A549 (cell line): ENCODE results near the gene GPX3. TPM values are rescaled to one million over a fixed set of nuclear protein-coding genes. Genes with fewer than 3 reads are reported as not detected.

Source experiments
- ATAC-seq, 2 experiments: fragments of 200-7000 bp in 1 of 2; fragments of >200 bp in 1 of 2; cut with Nextera tagmentation in 1 of 2; cut with Tn5 transposase in 1 of 2; 3 replicates each; pipeline versions ENCODE4 v1.8.0 to v1.9.1; 2018 to 2020; ENCODE audit warnings: mild to moderate bottlenecking in 1 of 2, moderate library complexity in 1 of 2
- CTCF ChIA-PET: fragments of 300-600 bp; sonication (Branson Sonifier 250); formaldehyde crosslinking; extraction: SDS; loops from one replicate; lab custom pipeline; 2021; ENCODE audit warnings: antibody characterized with exemption, inconsistent platforms; lab: Yijun Ruan, JAX
- POLR2A ChIA-PET: fragments of 350-600 bp; formaldehyde crosslinking; extraction: SDS; loops from one replicate; lab custom pipeline; 2021; ENCODE audit warnings: antibody characterized with exemption, inconsistent platforms; lab: Yijun Ruan, JAX
- DNase-seq, 2 experiments: peaks; one replicate each; pipeline versions ENCODE4 v3.0.0 to v3.0.0-alpha.2; 2011 to 2016; ENCODE audit warnings: low read depth in 1 of 2, low spot score in 1 of 2
- FAIRE-seq: peaks from 2 replicates; lab custom pipeline; 2011; peaks lifted over from hg19 to GRCh38; lab: Jason Lieb, UNC
- H3K27ac ChIP-seq, 2 experiments: fragments of >200 bp; sonication (Bioruptor Twin); formaldehyde crosslinking; 3 replicates each; pipeline ENCODE4 v1.5.1; 2016 to 2017
- H3K4me1 ChIP-seq: fragments of >200 bp; sonication (Bioruptor Twin); formaldehyde crosslinking; 3 replicates; pipeline ENCODE4 v1.6.1; 2016
- H3K4me2 ChIP-seq: fragments of >200 bp; sonication (Bioruptor Twin); formaldehyde crosslinking; 3 replicates; pipeline ENCODE4 v1.6.1; 2016
- H3K4me3 ChIP-seq: fragments of >200 bp; sonication (Bioruptor Twin); formaldehyde crosslinking; 3 replicates; pipeline ENCODE4 v1.5.1; 2016
- H3K9me3 ChIP-seq: fragments of >200 bp; sonication (Bioruptor Twin); formaldehyde crosslinking; 3 replicates; pipeline ENCODE4 v1.6.1; 2016
- BHLHE40 ChIP-seq: IDR thresholded peaks from 2 replicates; pipeline ENCODE4 v1.6.1; 2012; ENCODE audit warnings: low read depth, low read length, inconsistent platforms
- CHD2 ChIP-seq: fragments of 150-350 bp; IDR thresholded peaks from 2 replicates; pipeline ENCODE4 v1.6.1; 2014; ENCODE audit warnings: low read length; ENCODE audit not compliant: partially characterized antibody
- EHF ChIP-seq: fragments of 250-450 bp; sonication (Bioruptor Pico); IDR thresholded peaks from 2 replicates; pipeline ENCODE4 v1.5.0; 2020; ENCODE audit warnings: mild to moderate bottlenecking
- EP300 ChIP-seq, 2 experiments: fragments of >200 bp; sonication (Bioruptor Twin); formaldehyde crosslinking; IDR thresholded peaks; 2 replicates in 1 of 2; 3 replicates in 1 of 2; pipeline ENCODE4 v1.6.1; 2016 to 2017
- FOSL2 ChIP-seq, 2 experiments: fragments of 450-650 bp in 1 of 2; fragments of >200 bp in 1 of 2; sonication (Bioruptor Twin) in 1 of 2; formaldehyde crosslinking; IDR thresholded peaks; 2 replicates each; pipeline versions ENCODE4 v1.5.0 to v1.6.1; 2016 to 2020; ENCODE audit warnings: mild to moderate bottlenecking in 1 of 2, moderate library complexity in 1 of 2
- HEYL ChIP-seq: fragments of 250-450 bp; sonication (Bioruptor Pico); IDR thresholded peaks from 2 replicates; pipeline ENCODE4 v1.8.0; 2021; ENCODE audit warnings: mild to moderate bottlenecking, moderate library complexity
- HOXA7 ChIP-seq: fragments of 250-450 bp; sonication (Bioruptor Pico); IDR thresholded peaks from 2 replicates; pipeline ENCODE4 v1.5.0; 2020; ENCODE audit warnings: mild to moderate bottlenecking, moderate library complexity
- HOXB5 ChIP-seq: fragments of 250-450 bp; sonication (Bioruptor Pico); IDR thresholded peaks from 2 replicates; pipeline ENCODE4 v1.5.0; 2020; ENCODE audit warnings: mild to moderate bottlenecking, moderate library complexity
- JUN ChIP-seq, 2 experiments: fragments of >200 bp; sonication (Bioruptor Twin); formaldehyde crosslinking; IDR thresholded peaks; 2 replicates in 1 of 2; 3 replicates in 1 of 2; pipeline ENCODE4 v1.6.1; 2016 to 2017
- JUNB ChIP-seq: fragments of >200 bp; sonication (Bioruptor Twin); formaldehyde crosslinking; IDR thresholded peaks from 2 replicates; pipeline ENCODE4 v1.6.1; 2016
- MYC ChIP-seq: IDR thresholded peaks from 2 replicates; pipeline ENCODE4 v1.6.1; 2012; ENCODE audit warnings: mild to moderate bottlenecking, inconsistent platforms, low read length, improper control_type of control experiment, borderline replicate concordance
- NPAS2 ChIP-seq: fragments of 250-450 bp; sonication (Bioruptor Pico); IDR thresholded peaks from 2 replicates; pipeline ENCODE4 v1.8.0; 2022; ENCODE audit warnings: mild to moderate bottlenecking, moderate library complexity, borderline replicate concordance
- NR3C1 ChIP-seq: fragments of >200 bp; sonication (Bioruptor Twin); formaldehyde crosslinking; IDR thresholded peaks from 3 replicates; pipeline ENCODE4 v1.6.1; 2017
- RAD21 ChIP-seq, 2 experiments: fragments of >200 bp in 1 of 2; sonication (Bioruptor Twin) in 1 of 2; formaldehyde crosslinking in 1 of 2; IDR thresholded peaks in 1 of 2; conservative IDR thresholded peaks in 1 of 2; 2 replicates in 1 of 2; 3 replicates in 1 of 2; pipeline ENCODE4 v1.6.1; 2012 to 2018; ENCODE audit warnings: inconsistent platforms in 1 of 2
- RARB ChIP-seq: fragments of 250-450 bp; sonication (Bioruptor Pico); IDR thresholded peaks from 2 replicates; pipeline ENCODE4 v1.8.0; 2021; ENCODE audit warnings: mild to moderate bottlenecking, moderate library complexity
- RFX5 ChIP-seq: fragments of 450-650 bp; IDR thresholded peaks from 2 replicates; pipeline ENCODE4 v1.7.1; 2014; ENCODE audit warnings: antibody characterized with exemption, mild to moderate bottlenecking, moderate library complexity
- RNF2 ChIP-seq: fragments of 200-600 bp; sonication (generic); IDR thresholded peaks from 2 replicates; pipeline ENCODE4 v1.6.1; 2016; ENCODE audit warnings: low read depth, mild to moderate bottlenecking, antibody characterized with exemption, moderate library complexity, borderline replicate concordance
- TP53 ChIP-seq: fragments of 250-450 bp; sonication (Bioruptor Pico); IDR thresholded peaks from 2 replicates; pipeline ENCODE4 v1.5.0; 2021; ENCODE audit warnings: mild to moderate bottlenecking, moderate library complexity
- ZFP36 ChIP-seq: fragments of 450-650 bp; IDR thresholded peaks from 2 replicates; pipeline ENCODE4 v1.6.1; 2014; ENCODE audit warnings: borderline replicate concordance; ENCODE audit not compliant: partially characterized antibody
- WGBS: methylation state at CpG from one replicate; pipeline ENCODE4 v1.1.6; 2017; ENCODE audit errors: missing lambda C conversion rate; 5-methylcytosine and 5-hydroxymethylcytosine counted together
- polyA plus RNA-seq, 4 experiments: library from polyadenylated mRNA; depleted of rRNA in 3 of 4; stranded (reverse); fragments of >200 nt; fragmentation: RNase III in 1 of 4; extraction: RNeasy Plus Mini Kit Qiagen cat#74134 plus additional on column Dnase treatment in 1 of 4; gene quantifications; 2 replicates in 3 of 4; 3 replicates in 1 of 4; pipeline ENCODE4 v1.2.3, GENCODE V29; 2011 to 2017
- TF ChIP-seq, protein P1 (sequence below): fragments of >200 bp; sonication (Bioruptor Twin); formaldehyde crosslinking; IDR thresholded peaks from 3 replicates; pipeline ENCODE4 v1.6.1; 2016
- TF ChIP-seq, protein P2 (sequence below): IDR thresholded peaks from 2 replicates; pipeline ENCODE4 v1.6.1; 2012; ENCODE audit warnings: low read depth, borderline replicate concordance
- TF ChIP-seq, protein P3 (sequence below): IDR thresholded peaks from 2 replicates; pipeline ENCODE4 v1.6.1; 2012
- TF ChIP-seq, protein P4 (sequence below): fragments of 250-450 bp; sonication (Bioruptor Pico); IDR thresholded peaks from 2 replicates; pipeline ENCODE4 v1.5.0; 2021; ENCODE audit warnings: mild to moderate bottlenecking, moderate library complexity, borderline replicate concordance
- TF ChIP-seq, protein P5 (sequence below): fragments of 250-450 bp; sonication (Bioruptor Pico); IDR thresholded peaks from 2 replicates; pipeline ENCODE4 v1.5.0; 2020; ENCODE audit warnings: low read depth, mild to moderate bottlenecking, moderate library complexity

The GPX3 gene
- polyA plus RNA-seq, 2 of the 4 experiments (the other 2 are of a cell fraction): 16.2 to 26.4 TPM

DNA sequence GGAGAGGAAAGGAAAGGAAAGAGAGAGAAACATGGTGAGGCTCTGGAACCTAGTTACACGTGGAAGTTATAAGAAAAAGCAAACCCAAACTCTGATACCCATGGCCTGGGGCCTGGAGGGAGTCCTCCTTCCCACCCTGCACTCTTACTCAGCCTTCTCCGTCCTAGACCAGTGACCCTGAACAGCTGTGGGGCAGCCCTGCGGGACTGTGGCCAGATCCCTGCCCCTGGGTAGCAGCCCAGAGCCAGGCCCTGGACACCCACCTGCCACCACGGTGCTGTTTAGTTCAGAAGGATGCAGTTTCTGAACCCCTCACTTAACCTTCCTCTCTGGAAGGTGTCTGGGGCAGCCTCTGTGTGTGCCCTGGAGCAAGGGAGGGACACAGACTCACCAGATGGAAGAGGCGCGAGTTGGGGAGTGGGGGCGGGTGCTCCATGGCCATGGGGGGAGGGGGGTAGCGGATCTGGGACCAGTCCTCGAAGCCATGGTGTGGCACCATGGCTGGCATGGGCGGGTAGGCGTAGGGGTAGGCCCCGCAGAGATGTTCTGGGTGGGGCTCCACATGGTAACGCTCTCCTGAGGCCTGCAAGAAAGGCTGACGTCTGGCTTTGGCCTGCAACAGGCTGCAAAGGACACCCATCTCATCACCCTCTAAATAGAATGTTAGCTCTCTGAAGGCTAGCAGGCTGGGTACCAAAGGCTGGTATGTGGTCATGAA lies 13.0 kb downstream of the GPX3 start:
- FAIRE-seq: no peak
- DNase-seq: no peak
- Histone ChIP-seq H3K4me3 (no peak overlapping the region), H3K9me3 (no peaks in the 10 kb centered on the region), H3K27ac (no peak overlapping the region), H3K4me2 (no peak overlapping the region), H3K4me1 (peaks cover 13% of the 10 kb centered on the region)
- WGBS: 95% methylated on average over 10 of the region's 14 CpGs
- CTCF ChIA-PET: interaction anchor here (3.2 to 15.1 kb wide), 2 partner anchors 18 to 82 kb away, joined by 17 to 151 read pairs; no protein-coding TSS in a partner anchor
- TF ChIP-seq, protein P1, sequence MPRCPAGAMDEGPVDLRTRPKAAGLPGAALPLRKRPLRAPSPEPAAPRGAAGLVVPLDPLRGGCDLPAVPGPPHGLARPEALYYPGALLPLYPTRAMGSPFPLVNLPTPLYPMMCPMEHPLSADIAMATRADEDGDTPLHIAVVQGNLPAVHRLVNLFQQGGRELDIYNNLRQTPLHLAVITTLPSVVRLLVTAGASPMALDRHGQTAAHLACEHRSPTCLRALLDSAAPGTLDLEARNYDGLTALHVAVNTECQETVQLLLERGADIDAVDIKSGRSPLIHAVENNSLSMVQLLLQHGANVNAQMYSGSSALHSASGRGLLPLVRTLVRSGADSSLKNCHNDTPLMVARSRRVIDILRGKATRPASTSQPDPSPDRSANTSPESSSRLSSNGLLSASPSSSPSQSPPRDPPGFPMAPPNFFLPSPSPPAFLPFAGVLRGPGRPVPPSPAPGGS: no peak
- TF ChIP-seq HEYL (no peak), FOSL2 (IDR thresholded peaks at IDR 0.05) (no peak), FOSL2 (CRISPR knock-in tag; IDR thresholded peaks at IDR 0.05) (no peak), JUNB (no peak), MYC (no peak), RAD21 (conservative IDR thresholded peaks at IDR 0.05 in 1 of 2, IDR thresholded peaks at IDR 0.05 in 1 of 2) (no peak), NR3C1 (no peak), EP300 (IDR thresholded peaks at IDR 0.05) (no peak), EHF (CRISPR knock-in tag) (no peak), RNF2 (no peak), HOXA7 (CRISPR knock-in tag) (no peak)
- TF ChIP-seq, protein P2, sequence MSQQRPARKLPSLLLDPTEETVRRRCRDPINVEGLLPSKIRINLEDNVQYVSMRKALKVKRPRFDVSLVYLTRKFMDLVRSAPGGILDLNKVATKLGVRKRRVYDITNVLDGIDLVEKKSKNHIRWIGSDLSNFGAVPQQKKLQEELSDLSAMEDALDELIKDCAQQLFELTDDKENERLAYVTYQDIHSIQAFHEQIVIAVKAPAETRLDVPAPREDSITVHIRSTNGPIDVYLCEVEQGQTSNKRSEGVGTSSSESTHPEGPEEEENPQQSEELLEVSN: no peak
- no peak for ATAC-seq
- POLR2A ChIA-PET: no interaction called here

DNA sequence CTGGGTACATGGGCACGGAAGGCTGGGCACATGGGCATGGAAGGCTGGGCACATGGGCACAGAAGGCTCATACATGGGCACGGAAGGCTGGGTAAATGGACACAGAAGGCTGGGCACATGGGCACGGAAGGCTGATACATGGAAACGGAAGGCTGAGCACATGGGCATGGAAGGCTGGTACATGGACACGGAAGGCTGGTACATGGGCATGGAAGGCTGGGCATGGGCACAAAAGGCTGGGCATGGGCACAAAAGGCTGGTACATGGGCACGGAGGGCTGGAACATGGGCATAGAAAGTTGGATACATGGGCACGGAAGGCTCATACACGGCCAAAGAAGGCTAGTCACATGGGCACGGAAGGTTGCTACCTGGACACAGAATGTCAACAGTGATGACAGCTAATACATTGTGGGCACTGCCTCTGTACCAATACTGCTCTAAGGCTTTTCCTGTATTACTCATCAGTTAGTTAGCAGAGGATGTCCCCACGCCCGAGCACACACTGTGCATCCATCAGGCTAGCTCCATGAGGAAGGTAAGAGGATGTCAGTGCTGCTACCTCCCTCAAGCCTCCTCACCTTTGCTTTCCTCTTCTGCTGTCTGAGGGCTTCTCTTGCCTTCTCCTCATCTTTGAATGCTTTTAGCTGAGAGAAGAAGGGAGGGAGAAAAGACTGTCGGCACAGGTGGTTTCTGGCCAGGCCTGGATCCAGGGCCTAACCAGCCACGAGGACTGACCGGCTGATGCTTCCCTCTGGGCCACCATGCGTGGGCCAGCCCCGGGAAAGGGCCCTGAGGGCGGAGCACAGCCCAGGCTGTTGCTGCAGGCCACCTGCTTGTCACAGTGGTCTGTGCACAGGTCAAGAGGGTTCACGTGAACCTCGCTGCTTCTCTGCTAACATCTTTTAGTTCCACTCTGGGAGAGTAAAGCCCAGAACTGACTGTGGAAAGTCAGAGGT lies 14.3 kb downstream of the GPX3 start:
- POLR2A ChIA-PET: no interaction called here

DNA sequence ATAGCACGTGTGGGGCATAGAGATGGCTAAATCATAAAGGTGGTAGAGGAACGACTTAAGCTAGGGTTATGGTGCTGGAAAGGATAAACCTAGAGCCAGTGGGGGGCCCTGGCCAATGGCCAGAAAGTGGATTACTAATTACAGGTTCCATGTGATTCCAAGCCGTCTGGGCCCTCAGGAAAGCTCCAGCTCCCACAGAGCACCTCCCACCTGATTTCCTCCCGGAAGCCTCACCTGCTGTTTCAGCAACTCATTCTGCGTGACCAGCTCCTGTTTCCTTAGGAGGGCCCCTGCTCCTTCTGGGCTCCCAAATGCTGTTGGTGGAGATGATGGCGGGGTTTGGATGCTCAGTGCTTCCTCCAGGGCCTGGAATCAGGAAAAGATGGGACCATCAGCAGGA lies 16.2 kb downstream of the GPX3 start:
- Histone ChIP-seq H3K27ac (no peak overlapping the region), H3K4me1 (peaks cover 39% of the 10 kb centered on the region), H3K9me3 (no peaks in the 10 kb centered on the region), H3K4me3 (no peak overlapping the region), H3K4me2 (no peak overlapping the region)
- no peak for FAIRE-seq
- WGBS: 79% methylated on average over 6 of the region's 6 CpGs
- POLR2A ChIA-PET: no interaction called here
- CTCF ChIA-PET: interaction anchor here (1.1 to 15.1 kb wide), 5 partner anchors 14 to 128 kb away, joined by 3 to 151 read pairs (median 8); no protein-coding TSS in a partner anchor
- TF ChIP-seq MYC (no peak), RFX5 (no peak), FOSL2 (IDR thresholded peaks at IDR 0.05) (no peak), FOSL2 (CRISPR knock-in tag; IDR thresholded peaks at IDR 0.05) (no peak), ZFP36 (no peak), TP53 (no peak), JUN (IDR thresholded peaks at IDR 0.05) (no peak), BHLHE40 (no peak), HOXA7 (CRISPR knock-in tag) (no peak), HOXB5 (CRISPR knock-in tag) (no peak), CHD2 (no peak), RARB (no peak)
- TF ChIP-seq, protein P3, sequence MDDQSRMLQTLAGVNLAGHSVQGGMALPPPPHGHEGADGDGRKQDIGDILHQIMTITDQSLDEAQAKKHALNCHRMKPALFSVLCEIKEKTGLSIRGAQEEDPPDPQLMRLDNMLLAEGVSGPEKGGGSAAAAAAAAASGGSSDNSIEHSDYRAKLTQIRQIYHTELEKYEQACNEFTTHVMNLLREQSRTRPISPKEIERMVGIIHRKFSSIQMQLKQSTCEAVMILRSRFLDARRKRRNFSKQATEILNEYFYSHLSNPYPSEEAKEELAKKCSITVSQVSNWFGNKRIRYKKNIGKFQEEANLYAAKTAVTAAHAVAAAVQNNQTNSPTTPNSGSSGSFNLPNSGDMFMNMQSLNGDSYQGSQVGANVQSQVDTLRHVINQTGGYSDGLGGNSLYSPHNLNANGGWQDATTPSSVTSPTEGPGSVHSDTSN: no peak
- TF ChIP-seq, protein P4, sequence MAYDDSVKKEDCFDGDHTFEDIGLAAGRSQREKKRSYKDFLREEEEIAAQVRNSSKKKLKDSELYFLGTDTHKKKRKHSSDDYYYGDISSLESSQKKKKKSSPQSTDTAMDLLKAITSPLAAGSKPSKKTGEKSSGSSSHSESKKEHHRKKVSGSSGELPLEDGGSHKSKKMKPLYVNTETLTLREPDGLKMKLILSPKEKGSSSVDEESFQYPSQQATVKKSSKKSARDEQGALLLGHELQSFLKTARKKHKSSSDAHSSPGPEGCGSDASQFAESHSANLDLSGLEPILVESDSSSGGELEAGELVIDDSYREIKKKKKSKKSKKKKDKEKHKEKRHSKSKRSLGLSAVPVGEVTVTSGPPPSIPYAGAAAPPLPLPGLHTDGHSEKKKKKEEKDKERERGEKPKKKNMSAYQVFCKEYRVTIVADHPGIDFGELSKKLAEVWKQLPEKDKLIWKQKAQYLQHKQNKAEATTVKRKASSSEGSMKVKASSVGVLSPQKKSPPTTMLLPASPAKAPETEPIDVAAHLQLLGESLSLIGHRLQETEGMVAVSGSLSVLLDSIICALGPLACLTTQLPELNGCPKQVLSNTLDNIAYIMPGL (CRISPR knock-in tag): no peak
- TF ChIP-seq, protein P5, sequence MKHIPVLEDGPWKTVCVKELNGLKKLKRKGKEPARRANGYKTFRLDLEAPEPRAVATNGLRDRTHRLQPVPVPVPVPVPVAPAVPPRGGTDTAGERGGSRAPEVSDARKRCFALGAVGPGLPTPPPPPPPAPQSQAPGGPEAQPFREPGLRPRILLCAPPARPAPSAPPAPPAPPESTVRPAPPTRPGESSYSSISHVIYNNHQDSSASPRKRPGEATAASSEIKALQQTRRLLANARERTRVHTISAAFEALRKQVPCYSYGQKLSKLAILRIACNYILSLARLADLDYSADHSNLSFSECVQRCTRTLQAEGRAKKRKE (CRISPR knock-in tag): no peak
- no peak for DNase-seq
- ATAC-seq: no peak

More for the DNA sequence above, 14.3 kb downstream of the GPX3 start:
- Histone ChIP-seq H3K4me1 (peaks cover 26% of the 10 kb centered on the region), H3K4me3 (no peak overlapping the region), H3K27ac (no peak overlapping the region), H3K9me3 (no peaks in the 10 kb centered on the region), H3K4me2 (no peak overlapping the region)
- 87% methylated on average over 19 of the region's 19 CpGs for WGBS
- ATAC-seq: peak; percentile 32 to 43; a peak in 4 of 6 replicates
- no peak for TF ChIP-seq NPAS2
- CTCF ChIA-PET: interaction anchor here (0.6 to 15.1 kb wide), 4 partner anchors 16 to 124 kb away, joined by 3 to 151 read pairs (median 12); no protein-coding TSS in a partner anchor
- FAIRE-seq: no peak
- no peak for DNase-seq
